Keratinocyte (primary cell): ENCODE data around the gene MDK. TPM values are rescaled to one million over a fixed set of nuclear protein-coding genes. Genes with fewer than 3 reads are reported as not detected.

ENCODE experiments used
- DNase-seq: peaks from one replicate; pipeline ENCODE4 v3.0.0-alpha.2; 2011; ENCODE audit warnings: low read depth, missing footprints, low spot score
- FAIRE-seq: peaks from 2 replicates; lab custom pipeline; 2011; peaks lifted over from hg19 to GRCh38; lab: Jason Lieb, UNC
- H2AFZ ChIP-seq: 2 replicates; pipeline ENCODE4 v1.6.0; 2012; ENCODE audit warnings: low read length, control low read depth, inconsistent platforms; ENCODE audit not compliant: control insufficient read depth
- H3K27ac ChIP-seq: 2 replicates; pipeline ENCODE4 v1.5.1; 2011; ENCODE audit warnings: low read length; ENCODE audit not compliant: control insufficient read depth, insufficient read depth
- H3K27me3 ChIP-seq: 3 replicates; pipeline ENCODE4 v1.6.0; 2011; ENCODE audit warnings: low read length; ENCODE audit not compliant: control insufficient read depth, insufficient read depth; ENCODE audit errors: extremely low read depth
- H3K36me3 ChIP-seq, 2 experiments: 2 replicates in 1 of 2; 3 replicates in 1 of 2; pipeline ENCODE4 v1.5.1; 2011; ENCODE audit warnings: low read length in 2 of 2, mild to moderate bottlenecking in 1 of 2; ENCODE audit not compliant: control insufficient read depth in 2 of 2, insufficient read depth in 2 of 2; ENCODE audit errors: extremely low read depth in 1 of 2
- H3K4me1 ChIP-seq: 3 replicates; pipeline ENCODE4 v1.5.1; 2011; ENCODE audit warnings: low read length; ENCODE audit not compliant: control insufficient read depth, insufficient read depth; ENCODE audit errors: extremely low read depth
- H3K4me2 ChIP-seq: 3 replicates; pipeline ENCODE4 v1.6.0; 2011; ENCODE audit warnings: low read depth, low read length; ENCODE audit not compliant: control insufficient read depth, insufficient read depth; ENCODE audit errors: extremely low read depth
- H3K4me3 ChIP-seq, 3 experiments: fragments of 200-600 bp in 1 of 3; sonication (generic) in 1 of 3; 2 replicates in 2 of 3; 3 replicates in 1 of 3; pipeline ENCODE4 v1.5.1; 2011 to 2016; ENCODE audit warnings: low read length in 3 of 3, mild to moderate bottlenecking in 3 of 3, control low read depth in 2 of 3, inconsistent platforms in 1 of 3, low read depth in 1 of 3, mixed read lengths in 1 of 3, mixed run types in 1 of 3, moderate library complexity in 1 of 3; ENCODE audit not compliant: control insufficient read depth in 2 of 3, insufficient read depth in 2 of 3; ENCODE audit errors: extremely low read depth in 1 of 3
- H3K79me2 ChIP-seq: 2 replicates; pipeline ENCODE4 v1.6.0; 2012; ENCODE audit warnings: low read length; ENCODE audit not compliant: control insufficient read depth, insufficient read depth
- H3K9ac ChIP-seq: 3 replicates; pipeline ENCODE4 v1.6.0; 2011; ENCODE audit warnings: low read length; ENCODE audit not compliant: control insufficient read depth, insufficient read depth; ENCODE audit errors: extremely low read depth
- H3K9me1 ChIP-seq: 3 replicates; pipeline ENCODE4 v1.6.0; 2011; ENCODE audit warnings: low read length; ENCODE audit not compliant: control insufficient read depth, insufficient read depth; ENCODE audit errors: extremely low read depth
- H3K9me3 ChIP-seq: 2 replicates; pipeline ENCODE4 v1.5.1; 2012; ENCODE audit warnings: low read depth, low read length; ENCODE audit not compliant: control insufficient read depth
- H4K20me1 ChIP-seq: 3 replicates; pipeline ENCODE4 v1.6.0; 2011; ENCODE audit warnings: low read length; ENCODE audit not compliant: control insufficient read depth, insufficient read depth; ENCODE audit errors: extremely low read depth
- EZH2 ChIP-seq: IDR thresholded peaks from one replicate; pipeline ENCODE4 v1.6.1; 2012; ENCODE audit warnings: inconsistent platforms, mild to moderate bottlenecking, low read length, moderate library complexity
- dilution Hi-C: fragments of 300-500 bp; cut with MboI; formaldehyde crosslinking; loops from one replicate; pipeline ENCODE4 v1.7.0; 2020; ENCODE audit warnings: low sequenced_read_pairs; ENCODE audit not compliant: extremely low pct_ligation_motif_present
- polyA plus RNA-seq, 5 experiments: library from polyadenylated mRNA; depleted of rRNA in 3 of 5; stranded (reverse) in 3 of 5; stranded (forward) in 1 of 5; unstranded in 1 of 5; fragments of >200 nt; gene quantifications; 1 replicate in 1 of 5; 2 replicates in 3 of 5; 3 replicates in 1 of 5; pipeline versions ENCODE4 v1.2.1 to v1.2.3, GENCODE V29; 2011 to 2012; ENCODE audit warnings: missing spikeins in 2 of 5, low read depth in 1 of 5, low replicate concordance in 1 of 5
- TF ChIP-seq, protein P1 (sequence below), 3 experiments: IDR thresholded peaks in 1 of 3; conservative IDR thresholded peaks in 1 of 3; optimal IDR thresholded peaks in 1 of 3; 2 replicates in 2 of 3; 3 replicates in 1 of 3; pipeline versions ENCODE3 to v1.5.1; 2011; ENCODE audit warnings: low read length in 3 of 3, mild to moderate bottlenecking in 3 of 3, moderate library complexity in 2 of 3, control low read depth in 1 of 3, inconsistent platforms in 1 of 3; ENCODE audit not compliant: insufficient read depth in 2 of 3; ENCODE audit errors: extremely low read depth in 1 of 3

The MDK gene
- polyA plus RNA-seq, 1 donor (not counting 4 experiments of a cell fraction or from before 2014, with no cell fraction given): 5.4 TPM

DNA sequence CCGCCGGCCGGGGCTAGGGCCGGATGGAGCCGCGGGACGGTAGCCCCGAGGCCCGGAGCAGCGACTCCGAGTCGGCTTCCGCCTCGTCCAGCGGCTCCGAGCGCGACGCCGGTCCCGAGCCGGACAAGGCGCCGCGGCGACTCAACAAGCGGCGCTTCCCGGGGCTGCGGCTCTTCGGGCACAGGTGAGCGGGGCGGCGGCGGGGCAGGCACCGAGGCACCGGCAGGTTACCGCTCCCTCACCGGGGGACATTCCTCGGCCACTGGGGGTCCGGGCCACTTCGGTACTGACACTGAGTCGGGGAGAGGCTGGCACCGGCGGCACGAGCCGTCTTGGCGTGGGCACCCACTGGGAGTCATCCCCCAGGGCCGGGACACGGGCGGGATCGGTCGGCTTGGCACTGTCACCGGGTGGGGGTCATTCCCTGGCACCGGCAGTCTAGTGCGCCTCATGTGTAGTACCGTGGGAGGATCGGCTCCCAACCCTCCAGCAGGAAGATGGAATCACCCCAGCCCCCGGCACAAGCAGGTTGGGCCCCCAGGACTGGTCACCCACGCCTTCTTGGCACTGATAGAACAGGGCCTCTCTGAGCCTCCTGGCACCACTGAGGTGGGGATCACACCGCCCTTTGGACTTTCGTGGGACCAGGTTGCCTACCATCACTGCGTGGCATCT is 33.7 kb upstream of the MDK start:
- Histone ChIP-seq H3K9me1 (peaks cover 5% of the 10 kb centered on the region), H3K27ac (peak overlapping the region; percentile 47), H4K20me1 (peaks cover 3% of the 10 kb centered on the region), H3K9ac (peak overlapping the region; percentile 84), H3K4me2 (peak overlapping the region; percentile 94), H3K9me3 (no peaks in the 10 kb centered on the region), H3K4me3 (peak overlapping the region; percentile 79 to 88 (median 86)), H3K79me2 (peaks cover 67% of the 10 kb centered on the region), H3K36me3 (peaks cover 3 to 12% of the 10 kb centered on the region in 2 experiments), H3K27me3 (no peaks in the 10 kb centered on the region), H2AFZ (no peak overlapping the region), H3K4me1 (peaks cover 79% of the 10 kb centered on the region)
- FAIRE-seq: no peak
- no peak for TF ChIP-seq EZH2
- TF ChIP-seq, protein P1, sequence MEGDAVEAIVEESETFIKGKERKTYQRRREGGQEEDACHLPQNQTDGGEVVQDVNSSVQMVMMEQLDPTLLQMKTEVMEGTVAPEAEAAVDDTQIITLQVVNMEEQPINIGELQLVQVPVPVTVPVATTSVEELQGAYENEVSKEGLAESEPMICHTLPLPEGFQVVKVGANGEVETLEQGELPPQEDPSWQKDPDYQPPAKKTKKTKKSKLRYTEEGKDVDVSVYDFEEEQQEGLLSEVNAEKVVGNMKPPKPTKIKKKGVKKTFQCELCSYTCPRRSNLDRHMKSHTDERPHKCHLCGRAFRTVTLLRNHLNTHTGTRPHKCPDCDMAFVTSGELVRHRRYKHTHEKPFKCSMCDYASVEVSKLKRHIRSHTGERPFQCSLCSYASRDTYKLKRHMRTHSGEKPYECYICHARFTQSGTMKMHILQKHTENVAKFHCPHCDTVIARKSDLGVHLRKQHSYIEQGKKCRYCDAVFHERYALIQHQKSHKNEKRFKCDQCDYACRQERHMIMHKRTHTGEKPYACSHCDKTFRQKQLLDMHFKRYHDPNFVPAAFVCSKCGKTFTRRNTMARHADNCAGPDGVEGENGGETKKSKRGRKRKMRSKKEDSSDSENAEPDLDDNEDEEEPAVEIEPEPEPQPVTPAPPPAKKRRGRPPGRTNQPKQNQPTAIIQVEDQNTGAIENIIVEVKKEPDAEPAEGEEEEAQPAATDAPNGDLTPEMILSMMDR (optimal IDR thresholded peaks at IDR 0.05 in 1 of 3, IDR thresholded peaks at IDR 0.05 in 1 of 3, conservative IDR thresholded peaks at IDR 0.05 in 1 of 3; ENCODE audit: extremely low read depth in 1 of 3, insufficient read depth in 2 of 3, low read length in 3 of 3): no peak
- dilution Hi-C loops: no loop called here
- DNase-seq: no peak

DNA sequence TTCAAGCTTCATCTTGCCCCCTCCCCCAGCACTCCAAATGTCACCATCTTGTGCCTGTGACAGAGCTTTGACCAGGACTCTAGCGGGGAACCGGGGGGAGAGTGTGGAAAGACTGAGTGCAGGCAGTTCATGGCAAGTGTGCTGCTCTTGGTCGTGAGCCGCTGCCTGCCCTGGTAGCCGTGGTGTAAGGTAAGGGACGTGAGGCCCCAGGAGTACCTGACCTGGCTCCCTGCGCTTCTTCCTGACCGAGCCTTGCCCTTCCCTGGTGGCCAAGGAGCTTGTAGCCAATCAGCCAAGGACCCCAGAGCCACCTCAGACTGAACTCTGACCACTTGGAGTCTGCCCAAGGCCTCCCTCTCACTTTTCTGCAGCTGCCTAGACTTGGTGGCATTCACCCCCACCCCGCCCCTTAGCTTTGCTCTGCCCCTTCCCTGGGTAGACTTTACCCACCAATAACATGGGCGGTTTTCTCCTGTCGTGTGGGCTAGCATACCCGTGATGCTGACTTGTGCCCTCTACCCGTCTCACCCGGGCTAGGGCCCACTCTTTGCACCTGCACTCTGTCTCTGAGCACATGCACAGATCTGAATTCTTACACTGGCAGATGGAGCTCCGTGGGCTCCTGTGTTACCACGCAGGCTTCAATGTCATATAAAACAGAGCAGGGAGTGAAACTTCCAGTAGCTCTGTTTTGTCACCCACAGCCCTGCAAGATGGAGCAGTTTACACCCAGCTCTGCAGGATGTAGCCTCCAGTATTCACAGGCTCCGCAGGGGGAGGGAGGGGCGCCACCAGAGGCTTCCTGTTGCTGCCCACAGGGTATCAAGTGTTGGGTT is 32.7 kb upstream of the MDK start:
- Histone ChIP-seq H4K20me1 (peaks cover 3% of the 10 kb centered on the region), H3K9me1 (peaks cover 5% of the 10 kb centered on the region), H3K27me3 (no peaks in the 10 kb centered on the region), H3K9ac (peak overlapping the region; percentile 84), H3K9me3 (no peaks in the 10 kb centered on the region), H3K79me2 (peaks cover 78% of the 10 kb centered on the region), H3K27ac (no peak overlapping the region), H3K4me2 (peak overlapping the region; percentile 94), H3K4me1 (peaks cover 81% of the 10 kb centered on the region), H3K4me3 (peak overlapping the region; percentile 79 to 88 (median 86)), H2AFZ (no peak overlapping the region), H3K36me3 (peaks cover 3 to 18% of the 10 kb centered on the region in 2 experiments)
- no peak for TF ChIP-seq EZH2
- TF ChIP-seq, protein P1 (optimal IDR thresholded peaks at IDR 0.05 in 1 of 3, IDR thresholded peaks at IDR 0.05 in 1 of 3, conservative IDR thresholded peaks at IDR 0.05 in 1 of 3; ENCODE audit: extremely low read depth in 1 of 3, insufficient read depth in 2 of 3, low read length in 3 of 3): no peak
- dilution Hi-C loops: no loop called here
- DNase-seq: no peak
- FAIRE-seq: no peak
